Measurements from ENCODE around the gene RAP1GDS1. TPM values are rescaled to one million over a fixed set of nuclear protein-coding genes. Genes with fewer than 3 reads are reported as not detected.
"Not testable (repeated sequence)": the region's sequence is repeated elsewhere in the genome, so short reads cannot be mapped to it uniquely, and the experiment has no call there.

Gene RAP1GDS1
- total and polyA plus RNA-seq, 8 donors, result 30.7 to 49.1 (median 35.3) TPM

GRCh38 chr4:98358630-98359248, 97.6 kb downstream of the RAP1GDS1 start:
- intact Hi-C loops (cut with DNase I), result no loop called here
- peaks cover 0 to 2% of the 10 kb centered on the region in 2 donors for H3K36me3 ChIP-seq
- DNase-seq, result no peak
- H3K4me3 ChIP-seq, result no peak overlapping the region
- no peak for TF ChIP-seq CTCF (IDR thresholded peaks at IDR 0.05)
- ATAC-seq, result no peak
- H3K9me3 ChIP-seq, result no peaks in the 10 kb centered on the region
- H3K27me3 ChIP-seq, result no peaks in the 10 kb centered on the region
- no peaks in the 10 kb centered on the region for H3K4me1 ChIP-seq
- no peak overlapping the region for H3K27ac ChIP-seq

GRCh38 chr4:98359646-98360045, 98.5 kb downstream of the RAP1GDS1 start:
- no peak for TF ChIP-seq CTCF (IDR thresholded peaks at IDR 0.05)
- DNase-seq (no peak), ATAC-seq (no peak)
- Histone ChIP-seq H3K27me3 (no peaks in the 10 kb centered on the region), H3K9me3 (no peaks in the 10 kb centered on the region), H3K36me3 (peaks cover 0 to 6% of the 10 kb centered on the region in 2 donors), H3K4me1 (no peaks in the 10 kb centered on the region), H3K4me3 (no peak overlapping the region), H3K27ac (no peak overlapping the region)
- intact Hi-C loops (cut with DNase I), result no loop called here

- Histone ChIP-seq H3K27me3 (no peaks in the 10 kb centered on the region), H3K4me1 (no peaks in the 10 kb centered on the region), H3K4me3 (no peak overlapping the region), H3K27ac (no peak overlapping the region), H3K36me3 (peaks cover 0 to 34% of the 10 kb centered on the region in 2 donors), H3K9me3 (peaks cover 0 to 27% of the 10 kb centered on the region in 2 donors)
- no peak for TF ChIP-seq CTCF (IDR thresholded peaks at IDR 0.05)
- DNase-seq (no peak), ATAC-seq (no peak)
- intact Hi-C loops (cut with DNase I), result no loop called here
Observed at GRCh38 chr4:98363431-98363830, 102.2 kb downstream of the RAP1GDS1 start.

GRCh38 chr4:98366275-98366674, 105.1 kb downstream of the RAP1GDS1 start:
- ATAC-seq; H3K4me1 ChIP-seq; DNase-seq; H3K27ac ChIP-seq; H3K4me3 ChIP-seq; H3K27me3 ChIP-seq; intact Hi-C loops (cut with DNase I): not testable (repeated sequence)
- H3K9me3 ChIP-seq, result peaks cover 0 to 34% of the 10 kb centered on the region in 2 donors
- H3K36me3 ChIP-seq, result peaks cover 0 to 41% of the 10 kb centered on the region in 2 donors

- H3K27ac ChIP-seq, result not testable (repeated sequence)
Observed at GRCh38 chr4:98368000-98368399, 106.8 kb downstream of the RAP1GDS1 start.

GRCh38 chr4:98369322-98369721, 108.1 kb downstream of the RAP1GDS1 start:
- H3K4me3 ChIP-seq, result no peak overlapping the region
- H3K4me1 ChIP-seq, result no peaks in the 10 kb centered on the region
- TF ChIP-seq CTCF (IDR thresholded peaks at IDR 0.05), result no peak
- H3K27me3 ChIP-seq, result no peaks in the 10 kb centered on the region
- ATAC-seq (no peak), DNase-seq (no peak)
- intact Hi-C loops (cut with DNase I), result no loop called here
- H3K36me3 ChIP-seq, result peaks cover 0 to 46% of the 10 kb centered on the region in 2 donors
- H3K27ac ChIP-seq, result no peak overlapping the region
- peaks cover 0 to 34% of the 10 kb centered on the region in 2 donors for H3K9me3 ChIP-seq

More at GRCh38 chr4:98368000-98368399, 106.8 kb downstream of the RAP1GDS1 start:
- H3K4me3 ChIP-seq; H3K4me1 ChIP-seq; ATAC-seq; H3K27me3 ChIP-seq; DNase-seq; intact Hi-C loops (cut with DNase I): not testable (repeated sequence)
- Histone ChIP-seq H3K36me3 (peaks cover 0 to 46% of the 10 kb centered on the region in 2 donors), H3K9me3 (peaks cover 0 to 34% of the 10 kb centered on the region in 2 donors)
